ENCODE results near the gene TTLL4.

The TTLL4 gene

GRCh38 chr2:218736531-218736930 lies 25.9 kb downstream of the TTLL4 start:
- TF ChIP-seq SPI1 (IDR thresholded peaks at IDR 0.05; ENCODE audit: borderline replicate concordance, low read depth) (no peak), GABPA (IDR thresholded peaks at IDR 0.05; ENCODE audit: low read depth) (no peak), REST (IDR thresholded peaks at IDR 0.05; ENCODE audit: insufficient replicate concordance, low read depth) (no peak), POLR2AphosphoS5 (IDR thresholded peaks at IDR 0.05; ENCODE audit: low read depth) (no peak)
- TF ChIP-seq, protein P1, sequence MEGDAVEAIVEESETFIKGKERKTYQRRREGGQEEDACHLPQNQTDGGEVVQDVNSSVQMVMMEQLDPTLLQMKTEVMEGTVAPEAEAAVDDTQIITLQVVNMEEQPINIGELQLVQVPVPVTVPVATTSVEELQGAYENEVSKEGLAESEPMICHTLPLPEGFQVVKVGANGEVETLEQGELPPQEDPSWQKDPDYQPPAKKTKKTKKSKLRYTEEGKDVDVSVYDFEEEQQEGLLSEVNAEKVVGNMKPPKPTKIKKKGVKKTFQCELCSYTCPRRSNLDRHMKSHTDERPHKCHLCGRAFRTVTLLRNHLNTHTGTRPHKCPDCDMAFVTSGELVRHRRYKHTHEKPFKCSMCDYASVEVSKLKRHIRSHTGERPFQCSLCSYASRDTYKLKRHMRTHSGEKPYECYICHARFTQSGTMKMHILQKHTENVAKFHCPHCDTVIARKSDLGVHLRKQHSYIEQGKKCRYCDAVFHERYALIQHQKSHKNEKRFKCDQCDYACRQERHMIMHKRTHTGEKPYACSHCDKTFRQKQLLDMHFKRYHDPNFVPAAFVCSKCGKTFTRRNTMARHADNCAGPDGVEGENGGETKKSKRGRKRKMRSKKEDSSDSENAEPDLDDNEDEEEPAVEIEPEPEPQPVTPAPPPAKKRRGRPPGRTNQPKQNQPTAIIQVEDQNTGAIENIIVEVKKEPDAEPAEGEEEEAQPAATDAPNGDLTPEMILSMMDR (IDR thresholded peaks at IDR 0.05; ENCODE audit: insufficient read depth, low read length): no peak
- no peak overlapping the region for H3K27ac ChIP-seq (replicated peaks)
- DNase-seq (ENCODE audit: low read depth in 1 of 2, low spot score in 1 of 2): no peak
- no peak overlapping the region for H3K4me3 ChIP-seq (replicated peaks; ENCODE audit: insufficient read depth, low read length)
- no peaks in the 10 kb centered on the region for H3K27me3 ChIP-seq (ENCODE audit: insufficient read depth, poor library complexity, severe bottlenecking)

GRCh38 chr2:218743068-218743467 lies 32.4 kb downstream of the TTLL4 start:
- H3K4me3 ChIP-seq (replicated peaks; ENCODE audit: insufficient read depth, low read length): no peak overlapping the region
- no peaks in the 10 kb centered on the region for H3K27me3 ChIP-seq (ENCODE audit: insufficient read depth, poor library complexity, severe bottlenecking)
- H3K27ac ChIP-seq (replicated peaks): peak overlapping the region; percentile 84
- peak in 1 of 2 experiments; percentile 58 for DNase-seq (ENCODE audit: low read depth in 1 of 2, low spot score in 1 of 2)
- TF ChIP-seq REST (IDR thresholded peaks at IDR 0.05; ENCODE audit: insufficient replicate concordance, low read depth) (no peak), SPI1 (IDR thresholded peaks at IDR 0.05; ENCODE audit: borderline replicate concordance, low read depth) (peak; percentile 22; the same call in 1 of the 2 replicates)

GRCh38 chr2:218744615-218745014 lies 34.0 kb downstream of the TTLL4 start:
- no peak for DNase-seq (ENCODE audit: low read depth in 1 of 2, low spot score in 1 of 2)
- TF ChIP-seq, protein P1 (IDR thresholded peaks at IDR 0.05; ENCODE audit: insufficient read depth, low read length): no peak
- TF ChIP-seq REST (IDR thresholded peaks at IDR 0.05; ENCODE audit: insufficient replicate concordance, low read depth) (no peak), POLR2AphosphoS5 (IDR thresholded peaks at IDR 0.05; ENCODE audit: low read depth) (no peak), SPI1 (IDR thresholded peaks at IDR 0.05; ENCODE audit: borderline replicate concordance, low read depth) (no peak), GABPA (IDR thresholded peaks at IDR 0.05; ENCODE audit: low read depth) (no peak)
- Histone ChIP-seq H3K27me3 (ENCODE audit: insufficient read depth, poor library complexity, severe bottlenecking) (no peaks in the 10 kb centered on the region), H3K4me3 (replicated peaks; ENCODE audit: insufficient read depth, low read length) (no peak overlapping the region), H3K27ac (replicated peaks) (peak overlapping the region; percentile 84)
